ENCODE results near the gene PLIN4. TPM values are rescaled to one million over a fixed set of nuclear protein-coding genes. Genes with fewer than 3 reads are reported as not detected.

Gene PLIN4
- total and polyA plus RNA-seq, 9 of the 15 experiments (the other 6 are each of a cell fraction or from before 2014, with no cell fraction given), result 0.04 to 0.16 (median 0.07) TPM; not detected in 3

DNA sequence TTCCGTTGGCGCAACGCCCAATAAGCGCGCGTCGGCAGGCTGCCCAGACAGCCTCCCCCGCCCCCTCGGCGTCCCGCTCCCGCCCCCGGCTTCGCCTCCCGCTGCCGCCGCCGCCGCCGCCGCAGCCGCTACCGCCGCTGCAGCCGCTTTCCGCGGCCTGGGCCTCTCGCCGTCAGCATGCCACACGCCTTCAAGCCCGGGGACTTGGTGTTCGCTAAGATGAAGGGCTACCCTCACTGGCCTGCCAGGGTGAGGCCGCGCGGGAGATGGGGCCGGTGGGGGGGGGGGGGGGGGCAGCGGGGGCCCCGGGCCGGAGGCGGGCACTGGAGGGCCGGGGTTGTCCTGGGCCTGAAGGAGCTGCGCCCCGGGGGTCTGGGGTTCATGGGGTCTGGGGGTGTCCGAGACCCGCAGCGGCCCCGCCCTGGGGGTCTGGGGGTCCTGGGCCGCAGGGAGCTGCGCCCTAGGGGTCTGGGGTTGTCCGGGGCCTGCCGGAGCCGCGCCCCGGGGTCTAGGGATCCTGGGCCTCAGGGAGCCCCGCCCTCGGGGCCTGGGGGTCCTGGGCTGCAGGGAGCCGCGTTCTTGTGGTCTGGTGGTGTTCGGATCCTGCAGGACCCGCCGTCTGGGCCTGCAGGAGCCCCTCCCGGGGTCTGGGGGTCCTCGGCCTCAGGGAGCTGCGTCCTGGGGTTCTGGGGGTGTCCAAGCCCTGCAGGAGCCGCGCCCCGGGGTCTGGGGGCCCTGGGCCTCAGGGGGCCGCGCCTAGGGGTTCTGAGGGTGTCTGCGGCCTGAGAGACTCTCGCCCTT is 45.9 kb downstream of the PLIN4 start, which contains the start of gene HDGFL2 (continued):
- no peak for TF ChIP-seq ZKSCAN3 (CRISPR knock-in tag; IDR thresholded peaks at IDR 0.05)
- TF ChIP-seq EHMT2 (IDR thresholded peaks at IDR 0.05), result no peak
- TF ChIP-seq, protein P1, sequence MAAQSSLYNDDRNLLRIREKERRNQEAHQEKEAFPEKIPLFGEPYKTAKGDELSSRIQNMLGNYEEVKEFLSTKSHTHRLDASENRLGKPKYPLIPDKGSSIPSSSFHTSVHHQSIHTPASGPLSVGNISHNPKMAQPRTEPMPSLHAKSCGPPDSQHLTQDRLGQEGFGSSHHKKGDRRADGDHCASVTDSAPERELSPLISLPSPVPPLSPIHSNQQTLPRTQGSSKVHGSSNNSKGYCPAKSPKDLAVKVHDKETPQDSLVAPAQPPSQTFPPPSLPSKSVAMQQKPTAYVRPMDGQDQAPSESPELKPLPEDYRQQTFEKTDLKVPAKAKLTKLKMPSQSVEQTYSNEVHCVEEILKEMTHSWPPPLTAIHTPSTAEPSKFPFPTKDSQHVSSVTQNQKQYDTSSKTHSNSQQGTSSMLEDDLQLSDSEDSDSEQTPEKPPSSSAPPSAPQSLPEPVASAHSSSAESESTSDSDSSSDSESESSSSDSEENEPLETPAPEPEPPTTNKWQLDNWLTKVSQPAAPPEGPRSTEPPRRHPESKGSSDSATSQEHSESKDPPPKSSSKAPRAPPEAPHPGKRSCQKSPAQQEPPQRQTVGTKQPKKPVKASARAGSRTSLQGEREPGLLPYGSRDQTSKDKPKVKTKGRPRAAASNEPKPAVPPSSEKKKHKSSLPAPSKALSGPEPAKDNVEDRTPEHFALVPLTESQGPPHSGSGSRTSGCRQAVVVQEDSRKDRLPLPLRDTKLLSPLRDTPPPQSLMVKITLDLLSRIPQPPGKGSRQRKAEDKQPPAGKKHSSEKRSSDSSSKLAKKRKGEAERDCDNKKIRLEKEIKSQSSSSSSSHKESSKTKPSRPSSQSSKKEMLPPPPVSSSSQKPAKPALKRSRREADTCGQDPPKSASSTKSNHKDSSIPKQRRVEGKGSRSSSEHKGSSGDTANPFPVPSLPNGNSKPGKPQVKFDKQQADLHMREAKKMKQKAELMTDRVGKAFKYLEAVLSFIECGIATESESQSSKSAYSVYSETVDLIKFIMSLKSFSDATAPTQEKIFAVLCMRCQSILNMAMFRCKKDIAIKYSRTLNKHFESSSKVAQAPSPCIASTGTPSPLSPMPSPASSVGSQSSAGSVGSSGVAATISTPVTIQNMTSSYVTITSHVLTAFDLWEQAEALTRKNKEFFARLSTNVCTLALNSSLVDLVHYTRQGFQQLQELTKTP (IDR thresholded peaks at IDR 0.05; ENCODE audit: low read depth in 1 of 2, partially characterized antibody in 2 of 2), result no peak
- no peak for TF ChIP-seq ZSCAN29 (IDR thresholded peaks at IDR 0.05)
- TF ChIP-seq, protein P2, sequence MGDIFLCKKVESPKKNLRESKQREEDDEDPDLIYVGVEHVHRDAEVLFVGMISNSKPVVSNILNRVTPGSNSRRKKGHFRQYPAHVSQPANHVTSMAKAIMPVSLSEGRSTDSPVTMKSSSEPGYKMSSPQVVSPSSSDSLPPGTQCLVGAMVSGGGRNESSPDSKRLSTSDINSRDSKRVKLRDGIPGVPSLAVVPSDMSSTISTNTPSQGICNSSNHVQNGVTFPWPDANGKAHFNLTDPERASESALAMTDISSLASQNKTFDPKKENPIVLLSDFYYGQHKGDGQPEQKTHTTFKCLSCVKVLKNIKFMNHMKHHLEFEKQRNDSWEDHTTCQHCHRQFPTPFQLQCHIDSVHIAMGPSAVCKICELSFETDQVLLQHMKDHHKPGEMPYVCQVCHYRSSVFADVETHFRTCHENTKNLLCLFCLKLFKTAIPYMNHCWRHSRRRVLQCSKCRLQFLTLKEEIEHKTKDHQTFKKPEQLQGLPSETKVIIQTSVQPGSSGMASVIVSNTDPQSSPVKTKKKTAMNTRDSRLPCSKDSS (IDR thresholded peaks at IDR 0.05; ENCODE audit: low read depth, partially characterized antibody), result no peak
- TF ChIP-seq ZNF699 (CRISPR knock-in tag; IDR thresholded peaks at IDR 0.05; ENCODE audit: insufficient replicate concordance), result no peak
- TF ChIP-seq, protein P3, sequence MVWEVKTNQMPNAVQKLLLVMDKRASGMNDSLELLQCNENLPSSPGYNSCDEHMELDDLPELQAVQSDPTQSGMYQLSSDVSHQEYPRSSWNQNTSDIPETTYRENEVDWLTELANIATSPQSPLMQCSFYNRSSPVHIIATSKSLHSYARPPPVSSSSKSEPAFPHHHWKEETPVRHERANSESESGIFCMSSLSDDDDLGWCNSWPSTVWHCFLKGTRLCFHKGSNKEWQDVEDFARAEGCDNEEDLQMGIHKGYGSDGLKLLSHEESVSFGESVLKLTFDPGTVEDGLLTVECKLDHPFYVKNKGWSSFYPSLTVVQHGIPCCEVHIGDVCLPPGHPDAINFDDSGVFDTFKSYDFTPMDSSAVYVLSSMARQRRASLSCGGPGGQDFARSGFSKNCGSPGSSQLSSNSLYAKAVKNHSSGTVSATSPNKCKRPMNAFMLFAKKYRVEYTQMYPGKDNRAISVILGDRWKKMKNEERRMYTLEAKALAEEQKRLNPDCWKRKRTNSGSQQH (CRISPR knock-in tag; IDR thresholded peaks at IDR 0.05), result no peak
- no peak for TF ChIP-seq PURB (CRISPR knock-in tag; IDR thresholded peaks at IDR 0.05; ENCODE audit: low read depth)
- TF ChIP-seq ZFX (CRISPR knock-in tag; IDR thresholded peaks at IDR 0.05), result peak; percentile 46; the same call in 1 of the 2 replicates
- peak; percentile 64 for TF ChIP-seq RBM25 (IDR thresholded peaks at IDR 0.05; ENCODE audit: low read depth, low read length, severe bottlenecking)
- no peak for TF ChIP-seq MEF2D (tag; conservative IDR thresholded peaks at IDR 0.05; ENCODE audit: low read depth)
- no peak for TF ChIP-seq ZNF165 (CRISPR knock-in tag; IDR thresholded peaks at IDR 0.05; ENCODE audit: borderline replicate concordance)
- TF ChIP-seq, protein P4, sequence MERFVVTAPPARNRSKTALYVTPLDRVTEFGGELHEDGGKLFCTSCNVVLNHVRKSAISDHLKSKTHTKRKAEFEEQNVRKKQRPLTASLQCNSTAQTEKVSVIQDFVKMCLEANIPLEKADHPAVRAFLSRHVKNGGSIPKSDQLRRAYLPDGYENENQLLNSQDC (CRISPR knock-in tag; IDR thresholded peaks at IDR 0.05), result peak; percentile 39; the same call in 1 of the 2 replicates
- peak; percentile 27 for TF ChIP-seq RBBP5 (IDR thresholded peaks at IDR 0.05; ENCODE audit: borderline replicate concordance, insufficient read depth, low read length, poor library complexity, severe bottlenecking)
- no peak for TF ChIP-seq NONO (IDR thresholded peaks at IDR 0.05; ENCODE audit: low read depth in 2 of 2, low read length in 1 of 2)
- peak; percentile 34 for TF ChIP-seq POLR2G (IDR thresholded peaks at IDR 0.05; ENCODE audit: low read depth, low read length)
- TF ChIP-seq RBM17 (IDR thresholded peaks at IDR 0.05; ENCODE audit: borderline replicate concordance, low read depth, low read length), result no peak
- no peak for TF ChIP-seq ZNF121 (CRISPR knock-in tag; conservative IDR thresholded peaks at IDR 0.05)

Measured in K562 (cell line).